IPS-15b (cell line): ENCODE measurements around the gene IRF4.
"Not testable (repeated sequence)": the region's sequence is repeated elsewhere in the genome, so short reads cannot be mapped to it uniquely, and the experiment has no call there.

Source experiments
- H3K27me3 ChIP-seq: one replicate; pipeline ENCODE4 v1.6.1; 2013; ENCODE audit warnings: low read length; ENCODE audit not compliant: control insufficient read depth, insufficient read depth
- H3K36me3 ChIP-seq: one replicate; pipeline ENCODE4 v1.6.1; 2013; ENCODE audit warnings: low read length; ENCODE audit not compliant: control insufficient read depth, insufficient read depth
- H3K4me1 ChIP-seq: one replicate; pipeline ENCODE4 v1.6.1; 2013; ENCODE audit warnings: mild to moderate bottlenecking, low read length; ENCODE audit not compliant: control insufficient read depth, insufficient read depth
- H3K4me3 ChIP-seq: one replicate; pipeline ENCODE4 v1.5.1; 2013; ENCODE audit warnings: low read depth, low read length
- H3K9ac ChIP-seq: one replicate; pipeline ENCODE4 v1.6.1; 2013; ENCODE audit warnings: low read depth, mild to moderate bottlenecking, low read length
- H3K9me3 ChIP-seq: one replicate; pipeline ENCODE4 v1.6.1; 2013; ENCODE audit warnings: mild to moderate bottlenecking, low read length; ENCODE audit not compliant: control insufficient read depth, insufficient read depth

Gene IRF4

GRCh38 chr6:370555-370954 lies 21.0 kb upstream of the IRF4 start:
- H3K36me3 ChIP-seq, result no peaks in the 10 kb centered on the region
- H3K9me3 ChIP-seq, result peaks cover 19% of the 10 kb centered on the region
- H3K4me3 ChIP-seq, result no peak overlapping the region
- H3K27me3 ChIP-seq, result no peaks in the 10 kb centered on the region
- H3K4me1 ChIP-seq, result no peaks in the 10 kb centered on the region
- no peak overlapping the region for H3K9ac ChIP-seq

DNA sequence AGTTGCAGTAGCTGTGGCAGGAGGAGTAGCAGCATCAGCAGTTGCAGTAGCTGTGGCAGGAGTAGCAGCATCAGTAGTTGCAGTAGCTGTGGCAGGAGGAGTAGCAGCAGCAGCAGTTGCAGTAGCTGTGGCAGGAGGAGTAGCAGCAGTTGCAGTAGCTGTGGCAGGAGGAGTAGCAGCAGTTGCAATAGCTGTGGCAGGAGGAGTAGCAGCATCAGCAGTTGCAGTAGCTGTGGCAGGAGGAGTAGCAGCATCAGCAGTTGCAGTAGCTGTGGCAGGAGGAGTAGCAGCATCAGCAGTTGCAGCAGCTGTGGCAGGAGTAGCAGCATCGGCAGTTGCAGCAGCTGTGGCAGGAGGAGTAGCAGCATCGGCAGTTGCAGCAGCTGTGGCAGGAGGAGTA lies 19.7 kb upstream of the IRF4 start:
- H3K9ac ChIP-seq, H3K27me3 ChIP-seq, H3K4me3 ChIP-seq, H3K4me1 ChIP-seq, H3K36me3 ChIP-seq: not testable (repeated sequence)
- H3K9me3 ChIP-seq, result peaks cover 17% of the 10 kb centered on the region

DNA sequence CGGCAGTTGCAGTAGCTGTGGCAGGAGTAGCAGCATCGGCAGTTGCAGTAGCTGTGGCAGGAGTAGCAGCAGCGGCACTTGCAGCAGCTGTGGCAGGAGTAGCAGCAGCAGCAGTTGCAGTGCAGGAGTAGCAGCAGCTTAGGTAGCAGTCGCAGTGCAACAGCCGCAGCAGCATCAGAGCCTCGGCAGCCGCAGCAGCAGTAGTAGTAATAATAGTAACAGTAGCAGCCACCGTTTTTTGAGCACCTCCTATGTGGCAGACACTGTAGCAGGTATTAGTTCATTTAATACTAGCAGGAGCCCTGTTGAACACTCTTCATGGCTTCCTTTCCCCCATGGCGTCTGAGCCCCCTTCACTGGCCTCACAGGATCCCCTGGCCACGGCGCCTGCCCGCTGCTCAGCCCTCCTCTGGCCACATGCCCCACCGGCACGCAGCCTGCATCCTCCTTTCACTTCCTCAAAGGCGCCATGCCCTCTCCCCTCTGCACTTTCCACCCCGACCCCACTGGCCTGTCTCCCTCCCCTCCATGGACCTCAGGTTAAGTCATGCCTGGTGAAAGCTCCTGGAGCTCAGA lies 19.1 kb upstream of the IRF4 start:
- no peak overlapping the region for H3K9ac ChIP-seq

DNA sequence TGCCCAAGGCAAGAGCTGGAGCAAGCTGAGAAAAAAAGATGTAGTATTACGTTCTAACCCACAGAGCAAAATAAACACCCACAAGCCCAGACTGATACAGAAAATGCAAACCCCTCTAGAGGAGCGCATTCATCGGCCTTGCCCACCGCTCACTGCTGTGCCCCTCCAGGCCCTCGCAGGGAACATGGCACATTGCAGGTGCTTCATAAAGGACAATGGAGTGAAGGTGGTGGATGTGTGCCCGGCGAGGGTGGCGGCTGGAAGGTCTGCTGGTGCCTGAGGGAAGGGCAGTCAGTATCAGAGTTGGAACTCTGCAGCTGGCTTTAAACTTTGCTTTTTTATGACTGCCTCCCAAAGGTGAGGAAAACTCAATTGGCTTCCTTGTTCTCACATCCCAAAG lies 18.5 kb upstream of the IRF4 start:
- Histone ChIP-seq H3K9ac (no peak overlapping the region), H3K36me3 (no peaks in the 10 kb centered on the region), H3K4me3 (no peak overlapping the region), H3K27me3 (no peaks in the 10 kb centered on the region), H3K9me3 (peaks cover 21% of the 10 kb centered on the region), H3K4me1 (no peaks in the 10 kb centered on the region)

More for the DNA sequence above, 19.1 kb upstream of the IRF4 start:
- no peaks in the 10 kb centered on the region for H3K36me3 ChIP-seq
- H3K4me3 ChIP-seq, result no peak overlapping the region
- H3K4me1 ChIP-seq, result no peaks in the 10 kb centered on the region
- no peaks in the 10 kb centered on the region for H3K27me3 ChIP-seq
- peaks cover 21% of the 10 kb centered on the region for H3K9me3 ChIP-seq

GRCh38 chr6:373773-374724 lies 17.5 kb upstream of the IRF4 start:
- Histone ChIP-seq H3K9me3 (peaks cover 18% of the 10 kb centered on the region), H3K4me1 (no peaks in the 10 kb centered on the region), H3K4me3 (no peak overlapping the region), H3K36me3 (no peaks in the 10 kb centered on the region), H3K27me3 (no peaks in the 10 kb centered on the region), H3K9ac (no peak overlapping the region)

DNA sequence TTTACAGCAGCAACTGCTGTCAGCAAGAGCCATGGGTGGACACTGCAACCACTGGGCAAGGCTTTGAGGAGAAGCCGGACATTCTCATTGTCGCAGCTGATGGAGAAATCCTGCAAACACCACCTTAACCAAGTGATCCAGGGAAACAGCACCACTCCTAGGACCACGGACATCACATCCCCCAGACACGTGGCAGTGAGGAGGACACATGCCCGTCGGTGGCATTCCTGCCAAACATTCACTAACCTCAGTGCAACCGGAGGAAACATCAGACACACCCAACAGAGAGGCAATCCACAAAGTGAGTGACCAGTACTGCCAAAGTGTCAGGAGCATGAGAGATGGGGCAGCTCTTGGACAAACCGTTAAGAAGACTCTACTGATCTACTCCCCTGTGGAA lies 16.6 kb upstream of the IRF4 start:
- H3K27me3 ChIP-seq, result no peaks in the 10 kb centered on the region
- no peak overlapping the region for H3K4me3 ChIP-seq
- H3K36me3 ChIP-seq, result no peaks in the 10 kb centered on the region
- H3K9ac ChIP-seq, result no peak overlapping the region
- no peaks in the 10 kb centered on the region for H3K4me1 ChIP-seq
- H3K9me3 ChIP-seq, result peaks cover 18% of the 10 kb centered on the region

DNA sequence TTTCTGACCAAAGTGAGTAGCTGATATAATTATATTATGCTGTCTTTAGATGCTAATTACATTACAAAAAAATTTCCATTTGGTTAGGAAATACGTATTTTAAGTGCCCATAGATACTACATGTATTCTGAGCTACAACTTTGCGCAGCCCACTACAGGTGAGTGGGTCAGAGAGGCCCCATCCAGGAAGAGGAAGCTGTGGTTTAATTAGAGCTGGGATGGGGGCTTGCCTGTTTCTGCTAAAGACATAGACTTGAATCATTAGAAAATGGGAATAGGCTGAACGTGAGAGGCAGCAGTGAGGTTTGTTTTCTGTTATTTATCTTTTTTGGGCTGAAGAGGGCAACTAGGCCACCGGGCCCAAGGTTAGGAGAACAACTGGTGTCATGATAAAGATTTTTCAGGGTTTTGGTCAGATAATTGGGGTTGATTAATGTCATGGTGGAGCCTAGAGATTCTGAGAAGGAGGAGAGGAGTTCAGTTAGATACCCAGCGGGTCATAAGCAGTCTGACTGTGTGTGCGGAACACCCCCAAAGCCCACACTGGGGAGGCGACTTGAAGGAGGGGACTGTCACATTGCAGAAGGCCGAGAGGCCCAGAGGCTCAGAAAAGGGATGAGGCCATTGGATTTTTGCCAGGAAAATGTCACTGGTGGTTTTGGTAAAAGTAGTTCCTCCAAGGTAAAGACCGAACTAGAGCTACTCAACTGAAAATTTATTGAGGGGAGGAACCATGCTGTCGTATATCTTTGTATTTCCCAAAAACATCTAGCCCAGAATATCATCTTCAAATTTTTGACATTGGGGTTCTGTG lies 14.5 kb upstream of the IRF4 start:
- Histone ChIP-seq H3K4me3 (no peak overlapping the region), H3K27me3 (no peaks in the 10 kb centered on the region), H3K4me1 (no peaks in the 10 kb centered on the region), H3K9me3 (peaks cover 24% of the 10 kb centered on the region), H3K9ac (no peak overlapping the region), H3K36me3 (no peaks in the 10 kb centered on the region)

DNA sequence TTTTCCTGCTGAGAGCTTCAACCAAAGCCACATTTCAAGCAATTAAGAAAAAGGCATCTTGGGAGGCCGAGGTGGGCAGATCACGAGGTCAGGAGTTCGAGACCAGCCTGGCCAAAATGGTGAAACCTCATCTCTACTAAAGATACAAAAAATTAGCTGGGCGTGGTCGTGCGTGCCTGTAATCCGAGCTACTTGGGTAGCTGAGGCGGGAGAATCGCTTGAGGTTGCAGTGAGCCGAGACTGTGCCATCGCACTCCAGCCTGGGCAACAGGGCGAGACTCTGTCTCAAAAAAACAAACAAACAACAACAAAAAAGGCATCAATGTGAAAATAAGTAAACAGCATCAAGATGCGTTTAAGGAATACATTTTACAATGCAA lies 13.9 kb upstream of the IRF4 start:
- H3K4me1 ChIP-seq, H3K9ac ChIP-seq, H3K36me3 ChIP-seq, H3K4me3 ChIP-seq, H3K27me3 ChIP-seq: not testable (repeated sequence)
- H3K9me3 ChIP-seq, result peaks cover 24% of the 10 kb centered on the region

GRCh38 chr6:378090-378957 lies 13.2 kb upstream of the IRF4 start:
- Histone ChIP-seq H3K9ac (no peak overlapping the region), H3K4me3 (no peak overlapping the region), H3K9me3 (peaks cover 21% of the 10 kb centered on the region), H3K4me1 (no peaks in the 10 kb centered on the region), H3K27me3 (no peaks in the 10 kb centered on the region), H3K36me3 (no peaks in the 10 kb centered on the region)

DNA sequence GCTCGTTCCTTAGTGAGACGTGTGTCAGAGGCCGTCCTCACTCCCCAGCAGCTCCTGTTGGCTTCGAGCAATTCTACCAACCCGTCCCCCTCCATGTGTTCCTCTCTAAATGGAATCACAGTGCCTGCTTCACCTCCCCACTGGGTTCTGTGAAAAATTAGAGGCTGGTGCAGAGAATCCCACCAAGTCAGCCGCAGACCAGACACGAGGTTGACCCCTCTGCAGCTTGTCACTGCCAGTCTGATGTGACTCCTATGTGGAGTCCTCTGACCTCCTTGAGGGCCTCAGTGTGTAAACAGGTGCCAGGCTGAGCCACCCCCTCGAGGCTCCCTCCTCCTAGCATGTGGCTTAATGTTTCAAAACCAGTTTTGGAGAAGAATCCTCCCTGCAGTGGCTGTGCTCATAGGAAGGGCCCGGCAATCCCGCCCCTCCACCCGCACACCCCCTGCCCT lies 12.6 kb upstream of the IRF4 start:
- peaks cover 21% of the 10 kb centered on the region for H3K9me3 ChIP-seq
- no peaks in the 10 kb centered on the region for H3K27me3 ChIP-seq
- H3K9ac ChIP-seq, result no peak overlapping the region

More for the DNA sequence above, 12.6 kb upstream of the IRF4 start:
- Histone ChIP-seq H3K36me3 (no peaks in the 10 kb centered on the region), H3K4me1 (no peaks in the 10 kb centered on the region), H3K4me3 (no peak overlapping the region)
